Stimulated activated CD8-positive, alpha-beta memory T cell treated with anti-CD3 and anti-CD28 coated beads, Interleukin-15, amount 100 ng/mL, for 4 hours (primary cell): ENCODE results near the gene IGSF10.

Experiments
- DNase-seq, 2 donors: peaks; one replicate each; pipeline ENCODE4 v3.0.0-alpha.2; 2020; ENCODE audit warnings: low read depth in 2 of 2

The IGSF10 gene

GRCh38 chr3:151419806-151420205 lies 41.1 kb downstream of the IGSF10 start:
- no peak for DNase-seq

- DNase-seq = no peak
Observed at GRCh38 chr3:151415289-151415688, 45.6 kb downstream of the IGSF10 start.

GRCh38 chr3:151412989-151413388 lies 47.9 kb downstream of the IGSF10 start:
- DNase-seq = no peak
